Measurements from ENCODE around the gene DOCK8. TPM values are rescaled to one million over a fixed set of nuclear protein-coding genes. Genes with fewer than 3 reads are reported as not detected.

The DOCK8 gene
- total RNA-seq, 1 donor from 2014 or later = 219 TPM

DNA sequence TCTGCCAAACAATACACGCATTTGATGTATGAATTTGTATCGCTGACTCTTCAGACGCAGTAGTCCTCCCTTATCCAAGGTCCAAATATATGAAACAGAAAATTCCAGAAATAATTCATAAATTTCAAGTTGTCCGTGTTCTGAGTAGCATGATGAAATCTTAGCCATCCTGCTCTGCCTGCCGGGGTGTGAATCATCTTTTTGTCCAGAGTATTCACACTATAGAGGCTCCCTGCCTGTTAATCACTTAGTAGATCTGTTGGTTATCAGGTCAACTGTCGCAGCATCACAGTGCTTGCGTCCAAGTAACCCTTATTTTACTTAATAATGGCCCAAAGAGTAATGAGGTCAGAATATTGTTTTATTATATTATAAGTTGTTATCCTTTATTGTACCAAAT lies 268.1 kb downstream of the DOCK8 start:
- DNase-seq (no peak), ATAC-seq (ENCODE audit: low read depth) (no peak)
- Mint-ChIP-seq H3K4me1 (no peaks in the 10 kb centered on the region), H3K4me3 (no peak overlapping the region), H3K27ac (no peak overlapping the region), H3K27me3 (no peaks in the 10 kb centered on the region), H3K9me3 (peaks cover 11% of the 10 kb centered on the region), H3K36me3 (ENCODE audit: low read depth) (no peaks in the 10 kb centered on the region)
- ChIA-PET POLR2A (no interaction called here), CTCF (no interaction called here)
- TF ChIP-seq, protein P1, sequence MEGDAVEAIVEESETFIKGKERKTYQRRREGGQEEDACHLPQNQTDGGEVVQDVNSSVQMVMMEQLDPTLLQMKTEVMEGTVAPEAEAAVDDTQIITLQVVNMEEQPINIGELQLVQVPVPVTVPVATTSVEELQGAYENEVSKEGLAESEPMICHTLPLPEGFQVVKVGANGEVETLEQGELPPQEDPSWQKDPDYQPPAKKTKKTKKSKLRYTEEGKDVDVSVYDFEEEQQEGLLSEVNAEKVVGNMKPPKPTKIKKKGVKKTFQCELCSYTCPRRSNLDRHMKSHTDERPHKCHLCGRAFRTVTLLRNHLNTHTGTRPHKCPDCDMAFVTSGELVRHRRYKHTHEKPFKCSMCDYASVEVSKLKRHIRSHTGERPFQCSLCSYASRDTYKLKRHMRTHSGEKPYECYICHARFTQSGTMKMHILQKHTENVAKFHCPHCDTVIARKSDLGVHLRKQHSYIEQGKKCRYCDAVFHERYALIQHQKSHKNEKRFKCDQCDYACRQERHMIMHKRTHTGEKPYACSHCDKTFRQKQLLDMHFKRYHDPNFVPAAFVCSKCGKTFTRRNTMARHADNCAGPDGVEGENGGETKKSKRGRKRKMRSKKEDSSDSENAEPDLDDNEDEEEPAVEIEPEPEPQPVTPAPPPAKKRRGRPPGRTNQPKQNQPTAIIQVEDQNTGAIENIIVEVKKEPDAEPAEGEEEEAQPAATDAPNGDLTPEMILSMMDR (IDR thresholded peaks at IDR 0.05) = no peak
- intact Hi-C loops (cut with micrococcal nuclease) = no loop called here

DNA sequence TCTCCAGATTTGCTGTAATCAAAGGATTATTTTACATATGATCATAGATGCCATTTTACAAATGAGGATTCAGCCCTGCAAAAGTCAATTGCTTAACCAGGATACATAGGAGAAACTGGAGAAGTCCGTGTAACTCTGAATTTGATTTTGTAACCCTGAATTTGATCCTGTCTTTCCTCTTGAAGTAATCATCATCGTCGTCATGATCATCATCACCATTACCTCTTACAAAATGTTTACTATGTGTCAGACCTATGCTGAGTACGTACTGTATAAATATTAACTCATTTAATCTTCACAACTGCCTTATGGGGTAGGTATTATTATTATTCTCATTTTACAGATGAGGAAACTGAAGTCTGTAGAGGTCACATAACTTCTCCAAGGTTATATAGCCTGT lies 271.5 kb downstream of the DOCK8 start:
- Mint-ChIP-seq H3K27me3 (no peaks in the 10 kb centered on the region), H3K4me1 (no peaks in the 10 kb centered on the region), H3K4me3 (no peak overlapping the region), H3K36me3 (ENCODE audit: low read depth) (no peaks in the 10 kb centered on the region), H3K27ac (no peak overlapping the region), H3K9me3 (peaks cover 11% of the 10 kb centered on the region)
- TF ChIP-seq, protein P1 (IDR thresholded peaks at IDR 0.05) = no peak
- ChIA-PET CTCF (no interaction called here), POLR2A (no interaction called here)
- DNase-seq = no peak
- no peak for ATAC-seq (ENCODE audit: low read depth)
- intact Hi-C loops (cut with micrococcal nuclease) = no loop called here

DNA sequence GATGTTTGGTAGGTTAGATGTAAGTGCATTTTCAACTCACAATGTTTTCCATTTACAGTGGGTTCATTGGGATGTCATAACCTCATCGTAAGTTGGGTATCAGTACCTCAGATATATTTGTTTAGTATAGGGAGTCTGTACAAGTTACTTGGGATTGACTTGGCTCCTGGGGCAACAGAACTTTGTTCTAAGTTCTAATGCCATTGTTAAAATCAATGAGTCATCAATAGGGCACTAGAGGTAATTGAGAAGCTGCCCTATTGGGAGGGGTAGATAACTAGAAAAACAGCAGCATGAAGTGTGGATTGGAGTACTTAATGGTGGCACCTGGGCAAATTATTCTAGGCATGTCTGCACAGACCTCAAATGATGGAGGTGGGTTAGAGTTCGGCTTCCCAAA lies 272.8 kb downstream of the DOCK8 start:
- intact Hi-C loops (cut with micrococcal nuclease) = no loop called here
- Mint-ChIP-seq H3K9me3 (peaks cover 11% of the 10 kb centered on the region), H3K36me3 (ENCODE audit: low read depth) (no peaks in the 10 kb centered on the region), H3K4me1 (no peaks in the 10 kb centered on the region), H3K4me3 (no peak overlapping the region), H3K27ac (no peak overlapping the region), H3K27me3 (no peaks in the 10 kb centered on the region)
- TF ChIP-seq, protein P1 (IDR thresholded peaks at IDR 0.05) = no peak
- ChIA-PET POLR2A (no interaction called here), CTCF (no interaction called here)
- DNase-seq = no peak
- ATAC-seq (ENCODE audit: low read depth) = no peak

DNA sequence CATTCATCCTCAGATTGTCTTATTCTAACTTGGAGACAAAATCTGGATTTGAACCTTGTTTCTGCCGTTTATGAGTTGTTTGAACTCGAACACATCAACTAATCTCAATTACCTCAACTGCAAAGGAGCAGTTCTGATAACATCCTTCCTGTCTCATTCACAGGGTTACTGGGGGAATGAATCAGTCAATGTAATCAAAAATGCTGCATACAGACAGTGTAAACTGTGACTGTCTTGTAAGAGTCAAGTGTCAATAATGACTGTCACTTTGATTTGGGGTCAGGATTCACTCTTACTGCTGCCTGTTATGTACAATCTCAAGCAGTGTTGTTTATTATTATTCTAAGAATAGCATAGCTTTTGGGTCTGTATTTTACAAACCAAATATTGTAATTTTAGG lies 273.8 kb downstream of the DOCK8 start:
- ATAC-seq (ENCODE audit: low read depth) (no peak), DNase-seq (no peak)
- ChIA-PET POLR2A (no interaction called here), CTCF (no interaction called here)
- Mint-ChIP-seq H3K36me3 (ENCODE audit: low read depth) (no peaks in the 10 kb centered on the region), H3K9me3 (peaks cover 11% of the 10 kb centered on the region), H3K27ac (no peak overlapping the region), H3K4me3 (no peak overlapping the region), H3K27me3 (no peaks in the 10 kb centered on the region), H3K4me1 (no peaks in the 10 kb centered on the region)
- TF ChIP-seq, protein P1 (IDR thresholded peaks at IDR 0.05) = no peak
- intact Hi-C loops (cut with micrococcal nuclease) = no loop called here

DNA sequence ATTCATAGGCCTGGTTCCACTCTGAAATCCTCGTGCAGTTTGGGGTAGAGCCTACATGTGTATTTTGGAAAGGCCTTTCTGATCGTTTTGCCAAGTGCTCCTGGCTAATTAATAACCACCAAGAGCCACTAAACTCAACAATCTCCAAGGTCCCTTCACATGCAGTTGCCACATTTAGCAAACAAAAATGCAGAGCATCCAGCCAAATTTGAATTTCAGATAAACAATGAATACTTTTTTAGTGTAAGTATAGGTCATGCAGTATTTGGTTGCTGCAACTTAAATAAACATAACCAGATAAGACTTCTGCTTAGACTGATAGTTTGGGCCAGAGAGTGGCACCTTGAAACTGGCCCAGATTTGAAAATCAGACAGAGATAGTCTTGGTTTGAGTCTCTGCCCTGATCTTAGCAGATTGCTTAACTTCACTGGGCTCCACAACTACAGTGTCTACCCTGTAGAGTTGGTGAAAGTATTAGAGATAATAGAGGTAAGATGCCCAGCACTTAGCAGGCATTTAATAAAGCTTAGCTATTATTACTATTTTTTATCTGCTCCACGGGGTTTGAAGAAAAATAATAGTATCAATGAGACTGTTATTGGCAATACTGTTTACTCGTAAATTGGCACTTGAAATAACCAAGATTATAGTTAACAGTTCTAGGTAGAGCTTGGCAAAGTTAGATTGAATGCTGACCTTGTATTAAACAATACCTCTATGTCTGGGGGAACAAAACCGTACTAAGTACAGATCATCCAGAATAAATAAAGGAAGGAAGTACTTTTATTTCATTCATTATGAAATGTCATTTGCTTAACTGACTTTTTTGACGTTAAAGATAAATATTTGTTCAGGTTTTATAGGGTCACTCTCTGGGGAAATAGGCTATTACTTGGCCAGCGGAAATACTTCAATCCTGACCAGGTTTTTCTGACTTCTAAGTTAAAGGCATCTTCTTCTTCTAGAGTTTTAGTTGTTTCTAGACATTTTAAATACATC lies 274.8 kb downstream of the DOCK8 start:
- Mint-ChIP-seq H3K9me3 (peaks cover 3% of the 10 kb centered on the region), H3K4me3 (no peak overlapping the region), H3K4me1 (no peaks in the 10 kb centered on the region), H3K27me3 (no peaks in the 10 kb centered on the region), H3K27ac (no peak overlapping the region), H3K36me3 (ENCODE audit: low read depth) (no peaks in the 10 kb centered on the region)
- ChIA-PET CTCF (no interaction called here), POLR2A (no interaction called here)
- TF ChIP-seq, protein P1 (IDR thresholded peaks at IDR 0.05) = no peak
- DNase-seq = no peak
- no peak for ATAC-seq (ENCODE audit: low read depth)
- intact Hi-C loops (cut with micrococcal nuclease) = no loop called here

Measured in activated B cell treated with CpG ODN at 0.5 μM for 24 hours (primary cell).